A549 (cell line): Measurements from ENCODE around the gene ITPRIPL2. TPM values are rescaled to one million over a fixed set of nuclear protein-coding genes. Genes with fewer than 3 reads are reported as not detected.

Experiments used
- ATAC-seq, 2 experiments: fragments of 200-7000 bp in 1 of 2; fragments of >200 bp in 1 of 2; cut with Nextera tagmentation in 1 of 2; cut with Tn5 transposase in 1 of 2; 3 replicates each; pipeline versions ENCODE4 v1.8.0 to v1.9.1; 2018 to 2020; ENCODE audit warnings: mild to moderate bottlenecking in 1 of 2, moderate library complexity in 1 of 2
- CTCF ChIA-PET: fragments of 300-600 bp; sonication (Branson Sonifier 250); formaldehyde crosslinking; extraction: SDS; loops from one replicate; lab custom pipeline; 2021; ENCODE audit warnings: antibody characterized with exemption, inconsistent platforms; lab: Yijun Ruan, JAX
- POLR2A ChIA-PET: fragments of 350-600 bp; formaldehyde crosslinking; extraction: SDS; loops from one replicate; lab custom pipeline; 2021; ENCODE audit warnings: antibody characterized with exemption, inconsistent platforms; lab: Yijun Ruan, JAX
- DNase-seq, 2 experiments: peaks; one replicate each; pipeline versions ENCODE4 v3.0.0 to v3.0.0-alpha.2; 2011 to 2016; ENCODE audit warnings: low read depth in 1 of 2, low spot score in 1 of 2
- FAIRE-seq: peaks from 2 replicates; lab custom pipeline; 2011; peaks lifted over from hg19 to GRCh38; lab: Jason Lieb, UNC
- H3K27ac ChIP-seq, 2 experiments: fragments of >200 bp; sonication (Bioruptor Twin); formaldehyde crosslinking; 3 replicates each; pipeline ENCODE4 v1.5.1; 2016 to 2017
- H3K4me1 ChIP-seq: fragments of >200 bp; sonication (Bioruptor Twin); formaldehyde crosslinking; 3 replicates; pipeline ENCODE4 v1.6.1; 2016
- H3K4me2 ChIP-seq: fragments of >200 bp; sonication (Bioruptor Twin); formaldehyde crosslinking; 3 replicates; pipeline ENCODE4 v1.6.1; 2016
- H3K4me3 ChIP-seq: fragments of >200 bp; sonication (Bioruptor Twin); formaldehyde crosslinking; 3 replicates; pipeline ENCODE4 v1.5.1; 2016
- H3K9me3 ChIP-seq: fragments of >200 bp; sonication (Bioruptor Twin); formaldehyde crosslinking; 3 replicates; pipeline ENCODE4 v1.6.1; 2016
- ATOH8 ChIP-seq: fragments of 250-450 bp; sonication (Bioruptor Pico); IDR thresholded peaks from 2 replicates; pipeline ENCODE4 v1.5.0; 2020; ENCODE audit warnings: low read depth, mild to moderate bottlenecking, moderate library complexity
- CBX2 ChIP-seq: fragments of 200-600 bp; sonication (generic); IDR thresholded peaks from 2 replicates; pipeline ENCODE4 v1.6.1; 2016; ENCODE audit warnings: low read depth, mild to moderate bottlenecking, borderline replicate concordance
- CEBPB ChIP-seq, 2 experiments: fragments of >200 bp in 1 of 2; sonication (Bioruptor Twin) in 1 of 2; formaldehyde crosslinking in 1 of 2; IDR thresholded peaks; 2 replicates each; pipeline ENCODE4 v1.6.1; 2012 to 2016
- CHD2 ChIP-seq: fragments of 150-350 bp; IDR thresholded peaks from 2 replicates; pipeline ENCODE4 v1.6.1; 2014; ENCODE audit warnings: low read length; ENCODE audit not compliant: partially characterized antibody
- CTCF ChIP-seq: fragments of >200 bp; sonication (Bioruptor Twin); formaldehyde crosslinking; IDR thresholded peaks from 3 replicates; pipeline ENCODE4 v1.5.1; 2016
- EHMT2 ChIP-seq: fragments of 200-600 bp; sonication (generic); IDR thresholded peaks from 2 replicates; pipeline ENCODE4 v1.6.1; 2016; ENCODE audit warnings: antibody characterized with exemption, low read depth, mild to moderate bottlenecking, moderate library complexity
- ELK1 ChIP-seq: fragments of 150-350 bp; IDR thresholded peaks from 2 replicates; pipeline ENCODE4 v1.6.1; 2014; ENCODE audit warnings: low read depth, mild to moderate bottlenecking, low read length
- ESRRA ChIP-seq: fragments of 150-350 bp; IDR thresholded peaks from 2 replicates; pipeline ENCODE4 v1.6.1; 2014; ENCODE audit warnings: mild to moderate bottlenecking, low read length, borderline replicate concordance
- FOSL2 ChIP-seq, 2 experiments: fragments of 450-650 bp in 1 of 2; fragments of >200 bp in 1 of 2; sonication (Bioruptor Twin) in 1 of 2; formaldehyde crosslinking; IDR thresholded peaks; 2 replicates each; pipeline versions ENCODE4 v1.5.0 to v1.6.1; 2016 to 2020; ENCODE audit warnings: mild to moderate bottlenecking in 1 of 2, moderate library complexity in 1 of 2
- FOXS1 ChIP-seq: fragments of 250-450 bp; sonication (Bioruptor Pico); IDR thresholded peaks from 2 replicates; pipeline ENCODE4 v1.5.0; 2020; ENCODE audit warnings: mild to moderate bottlenecking, moderate library complexity
- GATA3 ChIP-seq: IDR thresholded peaks from 2 replicates; pipeline ENCODE4 v1.6.1; 2012; ENCODE audit warnings: borderline replicate concordance
- HDAC2 ChIP-seq: fragments of 200-600 bp; sonication (generic); IDR thresholded peaks from 2 replicates; pipeline ENCODE4 v1.6.1; 2016
- HOXA7 ChIP-seq: fragments of 250-450 bp; sonication (Bioruptor Pico); IDR thresholded peaks from 2 replicates; pipeline ENCODE4 v1.5.0; 2020; ENCODE audit warnings: mild to moderate bottlenecking, moderate library complexity
- HOXB13 ChIP-seq: fragments of 250-450 bp; sonication (Bioruptor Pico); IDR thresholded peaks from 2 replicates; pipeline ENCODE4 v1.5.0; 2020; ENCODE audit warnings: low read depth, mild to moderate bottlenecking, moderate library complexity
- JUNB ChIP-seq: fragments of >200 bp; sonication (Bioruptor Twin); formaldehyde crosslinking; IDR thresholded peaks from 2 replicates; pipeline ENCODE4 v1.6.1; 2016
- KDM5A ChIP-seq: fragments of 200-600 bp; sonication (generic); IDR thresholded peaks from 2 replicates; pipeline ENCODE4 v1.6.1; 2016; ENCODE audit warnings: antibody characterized with exemption, mild to moderate bottlenecking
- MAZ ChIP-seq: fragments of 150-350 bp; IDR thresholded peaks from 2 replicates; pipeline ENCODE4 v1.6.1; 2014; ENCODE audit warnings: antibody characterized with exemption, low read depth, low read length, borderline replicate concordance
- MYC ChIP-seq: IDR thresholded peaks from 2 replicates; pipeline ENCODE4 v1.6.1; 2012; ENCODE audit warnings: mild to moderate bottlenecking, inconsistent platforms, low read length, improper control_type of control experiment, borderline replicate concordance
- PBX3 ChIP-seq: IDR thresholded peaks from 2 replicates; pipeline ENCODE4 v1.6.1; 2012
- POLR2A ChIP-seq: IDR thresholded peaks from 2 replicates; pipeline ENCODE4 v1.6.1; 2012; ENCODE audit warnings: mild to moderate bottlenecking, low read length
- RARB ChIP-seq: fragments of 250-450 bp; sonication (Bioruptor Pico); IDR thresholded peaks from 2 replicates; pipeline ENCODE4 v1.8.0; 2021; ENCODE audit warnings: mild to moderate bottlenecking, moderate library complexity
- RNF2 ChIP-seq: fragments of 200-600 bp; sonication (generic); IDR thresholded peaks from 2 replicates; pipeline ENCODE4 v1.6.1; 2016; ENCODE audit warnings: low read depth, mild to moderate bottlenecking, antibody characterized with exemption, moderate library complexity, borderline replicate concordance
- SMC3 ChIP-seq: fragments of >200 bp; sonication (Bioruptor Twin); formaldehyde crosslinking; IDR thresholded peaks from 3 replicates; pipeline ENCODE4 v1.6.1; 2018; ENCODE audit warnings: inconsistent platforms
- ZC3H11A ChIP-seq: fragments of 450-650 bp; IDR thresholded peaks from 2 replicates; pipeline ENCODE4 v1.6.1; 2014; ENCODE audit warnings: antibody characterized with exemption, mild to moderate bottlenecking
- ZFP36 ChIP-seq: fragments of 450-650 bp; IDR thresholded peaks from 2 replicates; pipeline ENCODE4 v1.6.1; 2014; ENCODE audit warnings: borderline replicate concordance; ENCODE audit not compliant: partially characterized antibody
- ZSCAN20 ChIP-seq: fragments of 250-450 bp; sonication (Bioruptor Pico); IDR thresholded peaks from 2 replicates; pipeline ENCODE4 v1.8.0; 2022; ENCODE audit warnings: mild to moderate bottlenecking, moderate library complexity
- WGBS: methylation state at CpG from one replicate; pipeline ENCODE4 v1.1.6; 2017; ENCODE audit errors: missing lambda C conversion rate; 5-methylcytosine and 5-hydroxymethylcytosine counted together
- polyA plus RNA-seq, 4 experiments: library from polyadenylated mRNA; depleted of rRNA in 3 of 4; stranded (reverse); fragments of >200 nt; fragmentation: RNase III in 1 of 4; extraction: RNeasy Plus Mini Kit Qiagen cat#74134 plus additional on column Dnase treatment in 1 of 4; gene quantifications; 2 replicates in 3 of 4; 3 replicates in 1 of 4; pipeline ENCODE4 v1.2.3, GENCODE V29; 2011 to 2017

ITPRIPL2 gene
- polyA plus RNA-seq, 2 of the 4 experiments (the other 2 are of a cell fraction): 15.5 to 17.5 TPM

- Histone ChIP-seq H3K4me1 (peaks cover 20% of the 10 kb centered on the region), H3K4me3 (no peak overlapping the region), H3K4me2 (no peak overlapping the region), H3K27ac (peak overlapping the region in 1 of 2 experiments; percentile 19; a peak in 1 of 6 replicates), H3K9me3 (no peaks in the 10 kb centered on the region)
- POLR2A ChIA-PET: no interaction called here
- TF ChIP-seq CTCF (no peak), KDM5A (no peak), ZSCAN20 (CRISPR knock-in tag) (no peak), MAZ (no peak), PBX3 (no peak), GATA3 (no peak), FOXS1 (CRISPR knock-in tag) (no peak), RNF2 (no peak), HDAC2 (no peak), ESRRA (no peak), HOXA7 (no peak), RARB (CRISPR knock-in tag) (no peak), MYC (no peak), ZFP36 (no peak), CEBPB (IDR thresholded peaks at IDR 0.05) (no peak), CHD2 (no peak)
- 82% methylated on average over 6 of the region's 6 CpGs for WGBS
- FAIRE-seq (no peak), ATAC-seq (no peak), DNase-seq (no peak)
- CTCF ChIA-PET: interaction anchor here (1.2 to 12.5 kb wide), 3 partner anchors 9 to 19 kb away, joined by 4 to 114 read pairs (median 19); partner anchors contain the start of gene ITPRIPL2
Observed at GRCh38 chr16:19105131-19105530, 8.6 kb upstream of the ITPRIPL2 start.

GRCh38 chr16:19105891-19106624, 7.7 kb upstream of the ITPRIPL2 start:
- POLR2A ChIA-PET: no interaction called here
- H3K9me3 ChIP-seq: no peaks in the 10 kb centered on the region
- peaks cover 27% of the 10 kb centered on the region for H3K4me1 ChIP-seq
- ATAC-seq: no peak
- no peak for FAIRE-seq
- H3K27ac ChIP-seq: peak overlapping the region in 1 of 2 experiments; percentile 82; a peak in 3 of 6 replicates
- DNase-seq: no peak
- CTCF ChIA-PET: interaction anchor here (0.7 to 12.5 kb wide), 7 partner anchors 8 to 139 kb away, joined by 3 to 114 read pairs (median 4); partner anchors contain the start of gene ITPRIPL2
- no peak overlapping the region for H3K4me2 ChIP-seq
- no peak overlapping the region for H3K4me3 ChIP-seq
- TF ChIP-seq CBX2 (no peak), MYC (no peak), PBX3 (no peak)
- TF ChIP-seq, all 56 proteins: peak for 0
- WGBS: 75% methylated on average over 11 of the region's 11 CpGs

- no peaks in the 10 kb centered on the region for H3K9me3 ChIP-seq
- TF ChIP-seq EHMT2 (no peak), MAZ (no peak), ZC3H11A (no peak), FOSL2 (IDR thresholded peaks at IDR 0.05) (no peak), FOSL2 (CRISPR knock-in tag; IDR thresholded peaks at IDR 0.05) (no peak), SMC3 (no peak), CEBPB (IDR thresholded peaks at IDR 0.05) (no peak), ELK1 (no peak), POLR2A (no peak), HOXB13 (no peak), ATOH8 (CRISPR knock-in tag) (no peak), CHD2 (no peak), JUNB (no peak), FOXS1 (CRISPR knock-in tag) (no peak)
- TF ChIP-seq, all 56 proteins: peak for 0
- 86% methylated on average over 2 of the region's 2 CpGs for WGBS
- CTCF ChIA-PET: interaction anchor here (0.7 to 12.5 kb wide), 8 partner anchors 10 to 269 kb away, joined by 3 to 114 read pairs (median 4); no protein-coding TSS in a partner anchor
- H3K4me2 ChIP-seq: no peak overlapping the region
- H3K27ac ChIP-seq: peak overlapping the region in 1 of 2 experiments; percentile 82; a peak in 3 of 6 replicates
- ATAC-seq: no peak
- POLR2A ChIA-PET: interaction anchor here (1.1 kb wide), 1 partner anchor 17 kb away, joined by 3 read pairs; no protein-coding TSS in a partner anchor
- no peak overlapping the region for H3K4me3 ChIP-seq
- no peak for FAIRE-seq
- H3K4me1 ChIP-seq: peaks cover 32% of the 10 kb centered on the region
- DNase-seq: no peak
Observed at GRCh38 chr16:19106625-19107020, 7.1 kb upstream of the ITPRIPL2 start.
